HUES48 (cell line): ENCODE measurements around the gene EEF1G.
A peak's percentile ranks its signal among the peaks of the same experiment; 100 is the strongest.

Experiments used
- H3K27ac ChIP-seq: one replicate; pipeline ENCODE4 v1.7.0; 2013; ENCODE audit warnings: low read depth, low read length, inconsistent platforms
- H3K27me3 ChIP-seq: 2 replicates; pipeline ENCODE4 v1.6.1; 2013; ENCODE audit warnings: mild to moderate bottlenecking, low read length; ENCODE audit not compliant: control insufficient read depth, insufficient read depth
- H3K36me3 ChIP-seq: 2 replicates; pipeline ENCODE4 v1.6.1; 2013; ENCODE audit warnings: low read length; ENCODE audit not compliant: control insufficient read depth, insufficient read depth
- H3K4me1 ChIP-seq: 2 replicates; pipeline ENCODE4 v1.6.1; 2013; ENCODE audit warnings: mild to moderate bottlenecking, low read length; ENCODE audit not compliant: control insufficient read depth, insufficient read depth
- H3K4me3 ChIP-seq: 2 replicates; pipeline ENCODE4 v1.5.1; 2013; ENCODE audit warnings: mild to moderate bottlenecking, low read depth, low read length
- H3K9ac ChIP-seq: 2 replicates; pipeline ENCODE4 v1.6.1; 2013; ENCODE audit warnings: mild to moderate bottlenecking, low read depth, low read length, moderate library complexity
- H3K9me3 ChIP-seq: 2 replicates; pipeline ENCODE4 v1.6.1; 2013; ENCODE audit warnings: low read length; ENCODE audit not compliant: control insufficient read depth, insufficient read depth

EEF1G gene

DNA sequence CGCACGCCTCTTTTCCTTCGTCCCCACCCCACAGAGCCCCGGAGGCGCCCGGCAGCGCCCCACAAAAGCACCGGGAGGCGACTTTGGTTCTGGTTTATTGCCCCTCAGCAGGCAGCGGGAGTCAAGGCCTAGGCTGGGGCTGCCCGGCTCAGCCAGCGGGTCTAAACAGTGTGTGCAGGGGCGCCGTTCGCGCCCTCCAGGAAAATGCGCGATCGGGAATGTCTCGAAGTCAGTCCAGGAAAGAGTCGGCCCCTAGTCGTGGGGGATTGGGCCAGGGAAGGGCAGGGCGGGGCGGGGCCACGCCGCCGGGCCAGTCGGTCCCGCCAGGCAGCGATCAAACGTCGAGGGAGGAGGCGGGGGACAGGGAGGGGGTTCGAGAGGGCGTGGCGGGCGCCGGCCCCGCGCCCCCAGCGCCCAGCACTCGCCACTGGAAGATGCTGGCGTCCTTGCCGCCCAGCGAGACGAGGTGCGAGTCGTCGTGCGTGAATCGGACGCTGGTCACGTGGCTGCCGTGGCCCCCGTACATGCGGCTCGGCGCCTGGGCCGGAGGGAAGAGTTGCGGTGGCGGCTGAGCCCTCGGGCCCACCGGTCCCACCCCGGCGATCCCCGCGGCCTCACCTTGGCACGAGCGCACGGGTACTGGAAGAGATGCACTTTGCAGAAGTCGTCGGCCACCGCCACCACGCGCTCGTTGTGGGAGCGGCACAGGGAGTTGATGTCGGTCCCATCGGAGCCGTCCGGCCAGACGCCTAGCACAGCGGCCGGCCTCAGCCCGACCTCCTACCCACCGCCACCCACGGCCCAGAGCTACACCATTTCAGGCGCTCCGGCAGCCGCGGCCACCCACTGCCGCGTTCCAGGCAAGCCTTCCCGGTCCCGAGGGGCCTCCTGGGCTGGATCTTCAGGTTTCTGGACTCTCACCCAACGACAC, 28.7 kb upstream of the EEF1G start:
- Histone ChIP-seq H3K36me3 (peaks cover 21% of the 10 kb centered on the region), H3K9ac (peak overlapping the region; percentile 43; the same call in 1 of the 2 replicates), H3K27me3 (peaks cover 17% of the 10 kb centered on the region), H3K4me1 (peaks cover 21% of the 10 kb centered on the region), H3K9me3 (no peaks in the 10 kb centered on the region), H3K27ac (peak overlapping the region; percentile 95), H3K4me3 (peak overlapping the region; percentile 87)

DNA sequence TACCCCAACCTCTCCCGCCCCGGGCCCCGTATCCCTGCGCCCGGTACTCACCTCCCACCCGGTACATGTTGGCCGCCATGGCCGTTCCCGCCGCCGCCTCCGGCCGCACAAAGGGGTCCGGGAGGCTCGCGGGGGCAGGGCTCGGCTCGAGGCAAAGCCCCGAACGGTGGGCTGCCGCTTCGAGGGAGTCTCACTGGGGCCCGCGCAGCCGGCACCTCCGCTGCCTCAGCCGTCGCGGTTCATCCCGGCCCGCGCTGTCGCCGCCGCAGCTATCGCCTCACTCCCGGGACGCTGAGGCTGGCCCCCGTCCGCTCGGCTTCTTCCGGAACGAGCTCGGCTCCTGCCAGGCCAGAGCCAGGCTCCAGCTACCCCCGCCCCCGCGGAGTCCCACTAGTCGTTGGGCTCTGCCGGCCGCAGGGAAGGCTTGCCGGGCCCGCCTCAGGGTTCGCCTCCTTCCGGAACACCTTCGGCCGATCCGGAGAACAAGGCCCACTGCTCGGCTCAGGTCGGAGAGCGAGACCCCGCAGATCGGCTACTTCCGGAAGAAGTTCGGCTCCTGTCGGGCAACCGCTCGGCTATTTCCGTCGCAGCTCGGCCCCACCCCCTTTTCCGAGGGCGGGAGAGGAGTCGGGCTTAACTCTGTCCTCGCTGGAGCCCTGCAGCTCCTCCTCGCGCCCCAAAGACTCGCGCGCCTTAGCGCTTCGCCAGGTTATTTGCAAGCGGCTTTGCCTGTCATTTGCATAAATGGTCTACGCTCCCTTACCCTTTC, 27.9 kb upstream of the EEF1G start, which contains the start of gene MTA2:
MTA2 (minus strand) TSS at position 494 of the 769 bp plus-strand sequence; CDS start at position 79, 415 bp downstream.
- Histone ChIP-seq H3K27me3 (peaks cover 17% of the 10 kb centered on the region), H3K9me3 (no peaks in the 10 kb centered on the region), H3K36me3 (peaks cover 27% of the 10 kb centered on the region), H3K9ac (peak within 1 kb of the TSS; percentile 94), H3K4me1 (peaks cover 17% of the 10 kb centered on the region), H3K4me3 (peak within 1 kb of the TSS; percentile 87), H3K27ac (peak within 1 kb of the TSS; percentile 95)

DNA sequence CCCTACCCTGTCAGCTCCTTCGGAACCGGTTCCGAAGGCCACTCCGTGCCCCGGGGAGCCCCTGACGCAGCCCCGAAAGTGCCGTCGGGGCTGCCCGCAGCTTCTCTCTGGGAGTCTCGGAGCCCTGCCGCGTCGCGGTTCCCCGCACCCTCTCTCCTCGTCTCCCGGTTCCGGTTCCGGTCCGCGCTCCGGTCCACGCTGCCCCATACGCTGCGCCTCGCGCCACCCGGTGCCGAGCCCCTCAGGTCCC, 27.4 kb upstream of the EEF1G start:
- H3K9ac ChIP-seq, result peak overlapping the region; percentile 94
- H3K4me3 ChIP-seq, result peak overlapping the region; percentile 87
- H3K4me1 ChIP-seq, result peaks cover 17% of the 10 kb centered on the region
- peaks cover 33% of the 10 kb centered on the region for H3K36me3 ChIP-seq
- peaks cover 17% of the 10 kb centered on the region for H3K27me3 ChIP-seq
- H3K9me3 ChIP-seq, result no peaks in the 10 kb centered on the region
- peak overlapping the region; percentile 95 for H3K27ac ChIP-seq

DNA sequence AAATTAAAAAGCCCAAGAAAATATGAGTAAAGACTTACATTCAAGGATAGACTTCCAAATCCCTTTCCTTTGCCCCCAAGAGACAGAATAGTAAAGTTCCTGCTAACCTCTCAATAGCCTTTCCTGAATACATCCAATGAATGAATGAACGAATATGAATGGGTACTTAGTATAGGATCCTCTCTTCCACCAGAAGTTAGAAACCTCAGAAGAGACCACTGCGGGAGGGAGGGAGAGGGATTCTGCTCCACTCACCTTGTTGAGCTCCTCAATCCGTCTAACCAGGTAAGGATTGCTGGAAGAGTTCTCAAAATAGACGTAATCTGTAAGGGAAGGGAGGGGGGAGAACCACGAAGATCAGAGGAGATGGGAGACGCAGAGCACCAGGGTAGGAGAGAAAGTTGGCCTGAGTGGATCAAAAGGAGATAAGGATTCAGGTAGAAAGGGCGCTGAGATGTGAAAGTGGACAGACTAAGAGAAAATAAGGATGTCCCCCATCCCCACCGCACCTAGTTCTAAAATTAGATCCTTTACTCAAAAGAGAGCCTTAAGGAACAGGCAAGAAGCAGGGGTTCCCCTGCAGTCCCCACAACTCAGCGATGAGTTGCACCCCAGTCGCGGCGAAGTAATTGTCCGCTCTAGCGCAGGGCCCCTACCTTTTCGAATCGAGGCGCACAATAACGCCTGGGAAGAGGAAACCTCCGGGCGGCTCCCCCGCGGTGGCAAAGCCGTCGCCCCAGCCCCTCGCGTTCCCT, 26.9 kb upstream of the EEF1G start:
- Histone ChIP-seq H3K9me3 (no peaks in the 10 kb centered on the region), H3K36me3 (peaks cover 38% of the 10 kb centered on the region), H3K4me3 (peak overlapping the region; percentile 87), H3K27ac (peak overlapping the region; percentile 95), H3K4me1 (peaks cover 17% of the 10 kb centered on the region), H3K9ac (peak overlapping the region; percentile 94), H3K27me3 (peaks cover 17% of the 10 kb centered on the region)

DNA sequence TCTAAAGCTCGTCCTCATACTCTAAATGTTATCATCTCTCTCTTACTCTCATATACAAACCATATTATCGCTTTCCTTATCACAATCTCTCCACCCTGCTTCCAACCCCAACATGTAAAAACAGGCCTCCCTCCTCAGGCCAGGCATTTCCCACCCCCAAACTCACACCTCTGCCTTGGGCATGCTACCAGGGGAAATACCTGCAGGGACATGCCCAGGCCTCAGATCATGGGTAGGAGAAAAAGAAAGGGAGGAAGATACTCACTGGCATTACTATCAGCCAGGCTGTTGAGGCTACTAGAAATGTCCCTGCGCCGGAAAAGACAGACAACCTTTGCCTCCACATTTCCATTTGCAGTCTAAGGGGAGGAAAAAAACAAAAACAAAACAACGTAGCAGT, 26.2 kb upstream of the EEF1G start:
- Histone ChIP-seq H3K4me3 (peak overlapping the region; percentile 87), H3K9me3 (no peaks in the 10 kb centered on the region), H3K36me3 (peaks cover 44% of the 10 kb centered on the region), H3K27ac (no peak overlapping the region), H3K27me3 (peaks cover 17% of the 10 kb centered on the region), H3K4me1 (peaks cover 17% of the 10 kb centered on the region), H3K9ac (no peak overlapping the region)

DNA sequence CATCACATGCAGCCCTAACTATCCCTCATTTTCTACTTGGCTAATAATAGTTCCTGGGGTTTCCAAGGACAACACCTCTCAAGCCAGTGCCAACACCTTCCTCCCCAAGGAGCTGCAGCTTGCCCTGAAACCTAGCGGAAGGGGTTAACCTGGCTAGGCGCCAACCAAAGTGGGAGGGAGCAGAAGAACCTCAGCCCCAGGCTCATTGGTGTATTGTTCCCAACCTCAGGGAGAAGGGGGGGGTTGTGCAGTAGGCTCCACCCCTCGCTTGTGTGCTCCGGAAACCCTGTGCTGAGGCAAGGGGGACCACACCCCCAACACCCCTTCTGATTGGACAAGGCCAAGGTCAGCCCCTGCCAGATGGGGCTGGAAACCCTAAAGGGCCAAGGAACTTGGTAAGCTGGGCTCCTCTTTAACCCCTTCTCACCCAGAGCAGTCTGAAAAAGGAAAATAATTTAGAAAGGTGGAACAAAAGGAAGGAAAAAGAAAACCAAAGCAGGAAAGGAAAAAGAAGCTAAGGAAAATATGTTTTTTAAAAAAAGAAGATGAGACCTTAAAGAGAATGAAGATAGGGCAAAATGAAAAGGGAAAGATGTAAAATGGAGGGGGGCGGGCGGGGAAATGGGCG, 25.5 kb upstream of the EEF1G start:
- Histone ChIP-seq H3K27me3 (peaks cover 17% of the 10 kb centered on the region), H3K4me3 (peak overlapping the region; percentile 25; the same call in 1 of the 2 replicates), H3K4me1 (peaks cover 17% of the 10 kb centered on the region), H3K9me3 (no peaks in the 10 kb centered on the region), H3K36me3 (peaks cover 51% of the 10 kb centered on the region), H3K27ac (no peak overlapping the region), H3K9ac (no peak overlapping the region)

DNA sequence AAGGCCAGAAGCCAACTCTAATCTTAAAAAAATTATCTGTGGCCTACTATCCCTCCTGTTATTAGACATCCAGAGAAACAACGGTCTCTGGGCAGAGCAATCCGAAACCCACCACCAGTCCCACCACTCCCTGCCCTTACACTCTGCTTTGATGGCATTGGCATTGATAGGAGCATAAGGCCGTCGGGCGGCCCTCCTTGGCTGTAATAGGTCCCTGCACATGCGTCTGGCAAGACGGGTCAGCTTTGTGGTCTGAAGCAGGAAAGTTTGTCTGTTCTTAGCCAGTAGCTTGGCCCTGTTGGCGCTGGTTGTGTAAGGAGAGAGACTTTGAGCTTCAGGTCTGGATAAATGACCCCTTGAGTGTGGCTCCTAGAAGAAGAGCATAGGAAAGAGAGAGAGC, 21.4 kb upstream of the EEF1G start:
- H3K36me3 ChIP-seq, result peaks cover 56% of the 10 kb centered on the region
- H3K27ac ChIP-seq, result no peak overlapping the region
- H3K27me3 ChIP-seq, result no peaks in the 10 kb centered on the region
- no peak overlapping the region for H3K4me3 ChIP-seq
- H3K9me3 ChIP-seq, result no peaks in the 10 kb centered on the region
- peaks cover 20% of the 10 kb centered on the region for H3K4me1 ChIP-seq
- H3K9ac ChIP-seq, result no peak overlapping the region

DNA sequence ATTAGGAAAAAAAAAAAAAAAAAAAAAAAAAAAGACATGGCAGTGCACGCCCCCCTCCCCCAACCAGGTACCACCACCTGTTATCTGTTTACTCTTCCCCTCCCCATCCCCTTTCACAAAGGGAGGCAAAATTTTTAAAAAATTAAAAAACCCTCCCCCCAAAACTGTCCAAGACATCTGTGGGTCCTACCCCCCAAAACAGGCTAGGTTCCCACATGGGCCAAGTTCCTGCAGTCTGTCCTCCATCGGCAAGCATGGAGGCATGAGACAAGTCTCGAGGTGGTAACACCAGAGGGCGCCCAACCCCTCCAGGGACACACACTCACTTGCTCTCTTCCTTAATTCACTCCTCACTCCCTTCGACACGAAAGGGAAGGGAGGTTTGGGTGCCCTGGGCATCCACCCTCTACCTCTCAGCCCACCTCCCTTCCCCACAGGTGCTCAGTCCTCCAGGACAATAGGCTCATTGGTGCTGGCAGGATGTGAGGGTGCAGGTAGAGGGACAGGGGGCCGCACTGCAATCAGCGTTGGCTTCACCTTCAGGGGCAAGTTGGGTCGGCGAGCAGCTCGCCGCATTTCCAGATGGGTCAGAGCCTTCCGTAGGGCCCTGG, 19.8 kb upstream of the EEF1G start:
- Histone ChIP-seq H3K9ac (no peak overlapping the region), H3K27ac (no peak overlapping the region), H3K4me3 (no peak overlapping the region), H3K4me1 (peaks cover 9% of the 10 kb centered on the region; the same call in 1 of the 2 replicates), H3K27me3 (no peaks in the 10 kb centered on the region), H3K9me3 (no peaks in the 10 kb centered on the region), H3K36me3 (peaks cover 53% of the 10 kb centered on the region)

DNA sequence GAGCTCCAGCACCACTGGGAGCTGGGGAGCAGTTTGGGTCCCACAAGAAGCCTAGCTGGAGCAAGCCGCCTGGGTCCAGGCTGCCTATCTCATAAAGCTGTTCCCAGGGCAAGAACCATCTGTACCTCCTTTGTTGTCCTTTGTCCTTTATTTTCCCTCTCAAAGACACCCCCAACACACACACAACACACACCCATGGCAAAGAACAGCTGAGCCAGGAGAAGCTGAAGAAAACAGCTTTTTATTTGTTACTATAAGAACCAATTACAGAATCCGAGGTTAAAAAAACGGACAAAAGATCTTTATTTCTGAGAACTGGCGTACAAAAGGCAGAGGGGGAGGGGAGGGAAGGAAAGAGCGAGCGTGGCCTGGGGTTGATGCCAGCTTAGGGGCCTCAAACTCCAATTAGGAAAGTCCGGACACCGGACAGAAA, 19.3 kb upstream of the EEF1G start:
- Histone ChIP-seq H3K9ac (no peak overlapping the region), H3K36me3 (peaks cover 53% of the 10 kb centered on the region), H3K27ac (no peak overlapping the region), H3K9me3 (no peaks in the 10 kb centered on the region), H3K4me1 (peaks cover 9% of the 10 kb centered on the region; the same call in 1 of the 2 replicates), H3K27me3 (no peaks in the 10 kb centered on the region), H3K4me3 (no peak overlapping the region)
